HEK293 (cell line): ENCODE data around the gene DSCAML1.

Experiments used
- CTCF ChIA-PET: fragments of 350-600 bp; formaldehyde crosslinking; extraction: SDS; loops from one replicate; lab custom pipeline; 2021; ENCODE audit warnings: antibody characterized with exemption; lab: Yijun Ruan, JAX
- POLR2A ChIA-PET: fragments of 300-600 bp; formaldehyde crosslinking; extraction: SDS; loops from one replicate; lab custom pipeline; 2020; ENCODE audit warnings: antibody characterized with exemption, inconsistent platforms; lab: Yijun Ruan, JAX
- H3K27ac ChIP-seq: fragments of 200-500 bp; sonication (Bioruptor generic); 2 replicates; pipeline ENCODE4 v1.5.1; 2014; ENCODE audit warnings: low read depth, low read length, control low read depth, inconsistent platforms; ENCODE audit errors: extremely low read depth
- H3K36me3 ChIP-seq, 2 experiments: fragments of 200-500 bp in 1 of 2; sonication (Bioruptor generic) in 1 of 2; 1 replicate in 1 of 2; 2 replicates in 1 of 2; pipeline ENCODE4 v1.5.1; 2014 to 2017; ENCODE audit warnings: inconsistent platforms in 2 of 2, low read length in 2 of 2; ENCODE audit not compliant: control insufficient read depth in 2 of 2, insufficient read depth in 1 of 2
- H3K4me1 ChIP-seq: fragments of 200-500 bp; sonication (Bioruptor generic); 2 replicates; pipeline ENCODE4 v1.5.1; 2014; ENCODE audit warnings: mild to moderate bottlenecking, low read length, inconsistent platforms; ENCODE audit not compliant: control insufficient read depth, insufficient read depth
- H3K4me3 ChIP-seq: 2 replicates; pipeline ENCODE4 v1.5.1; 2011; ENCODE audit warnings: low read depth, mild to moderate bottlenecking, control low read depth, low read length, moderate library complexity
- H3K9me3 ChIP-seq: fragments of 200-500 bp; sonication (Bioruptor generic); 2 replicates; pipeline ENCODE4 v1.5.1; 2014; ENCODE audit warnings: low read depth, low read length, inconsistent platforms; ENCODE audit not compliant: control insufficient read depth, insufficient read depth
- BCL11A ChIP-seq: fragments of 450-650 bp; formaldehyde crosslinking; IDR thresholded peaks from 2 replicates; pipeline ENCODE4 v1.5.1; 2016; ENCODE audit warnings: low read depth, missing biosample characterization, missing genetic modification characterization
- SETDB1 ChIP-seq: IDR thresholded peaks from one replicate; pipeline ENCODE4 v1.6.1; 2017; ENCODE audit warnings: mild to moderate bottlenecking, low read length, moderate library complexity, mixed read lengths; ENCODE audit not compliant: insufficient read length
- ZFP41 ChIP-seq: fragments of 450-650 bp; formaldehyde crosslinking; IDR thresholded peaks from 2 replicates; pipeline ENCODE4 v1.5.1; 2016; ENCODE audit warnings: missing biosample characterization, missing genetic modification characterization, borderline replicate concordance
- ZIC2 ChIP-seq: fragments of 450-650 bp; formaldehyde crosslinking; IDR thresholded peaks from 2 replicates; pipeline ENCODE4 v1.5.1; 2016; ENCODE audit warnings: missing biosample characterization, missing genetic modification characterization
- ZNF146 ChIP-seq: fragments of 450-650 bp; formaldehyde crosslinking; IDR thresholded peaks from 2 replicates; pipeline ENCODE4 v1.5.1; 2016; ENCODE audit warnings: missing biosample characterization, missing genetic modification characterization
- ZNF155 ChIP-seq: fragments of 450-650 bp; formaldehyde crosslinking; IDR thresholded peaks from 2 replicates; pipeline ENCODE4 v1.5.1; 2016; ENCODE audit warnings: missing biosample characterization, missing genetic modification characterization
- ZNF202 ChIP-seq: fragments of 450-650 bp; formaldehyde crosslinking; IDR thresholded peaks from 2 replicates; pipeline ENCODE4 v1.5.1; 2016; ENCODE audit warnings: missing biosample characterization, missing genetic modification characterization, borderline replicate concordance
- ZNF214 ChIP-seq: fragments of 450-650 bp; formaldehyde crosslinking; IDR thresholded peaks from 2 replicates; pipeline ENCODE4 v1.5.1; 2017; ENCODE audit warnings: missing biosample characterization, mild to moderate bottlenecking, missing genetic modification characterization, borderline replicate concordance
- ZNF416 ChIP-seq: fragments of 450-650 bp; formaldehyde crosslinking; IDR thresholded peaks from 2 replicates; pipeline ENCODE4 v1.5.1; 2016; ENCODE audit warnings: missing biosample characterization, missing genetic modification characterization
- ZNF48 ChIP-seq: fragments of 450-650 bp; formaldehyde crosslinking; IDR thresholded peaks from 2 replicates; pipeline ENCODE4 v1.5.1; 2016; ENCODE audit warnings: missing biosample characterization, missing genetic modification characterization
- ZNF510 ChIP-seq: fragments of 450-650 bp; formaldehyde crosslinking; IDR thresholded peaks from 2 replicates; pipeline ENCODE4 v1.5.1; 2018; ENCODE audit warnings: mild to moderate bottlenecking, missing genetic modification characterization, missing biosample characterization; ENCODE audit not compliant: insufficient replicate concordance
- ZNF561 ChIP-seq: fragments of 450-650 bp; IDR thresholded peaks from 2 replicates; pipeline ENCODE4 v1.5.1; 2018; ENCODE audit warnings: missing biosample characterization, missing genetic modification characterization, borderline replicate concordance
- ZNF596 ChIP-seq: fragments of 450-650 bp; IDR thresholded peaks from 2 replicates; pipeline ENCODE4 v1.5.0; 2018; ENCODE audit warnings: missing biosample characterization, mild to moderate bottlenecking, missing genetic modification characterization, moderate library complexity
- ZNF626 ChIP-seq: fragments of 450-650 bp; sonication (Bioruptor Pico); formaldehyde crosslinking; IDR thresholded peaks from 2 replicates; pipeline ENCODE4 v1.5.1; 2018; ENCODE audit warnings: missing biosample characterization, missing genetic modification characterization, inconsistent platforms
- ZNF670 ChIP-seq: fragments of 450-650 bp; formaldehyde crosslinking; IDR thresholded peaks from 2 replicates; pipeline ENCODE4 v1.5.1; 2016; ENCODE audit warnings: missing biosample characterization, missing genetic modification characterization, low read depth
- ZNF76 ChIP-seq: fragments of 450-650 bp; formaldehyde crosslinking; IDR thresholded peaks from 2 replicates; pipeline ENCODE4; 2016; ENCODE audit warnings: low read depth, missing biosample characterization, missing genetic modification characterization, borderline replicate concordance
- ZNF768 ChIP-seq: fragments of 450-650 bp; formaldehyde crosslinking; IDR thresholded peaks from 2 replicates; pipeline ENCODE4 v1.5.1; 2018; ENCODE audit warnings: missing biosample characterization, mild to moderate bottlenecking, missing genetic modification characterization
- ZNF785 ChIP-seq: fragments of 450-650 bp; formaldehyde crosslinking; IDR thresholded peaks from 2 replicates; pipeline ENCODE4 v1.5.1; 2016; ENCODE audit warnings: missing biosample characterization, missing genetic modification characterization
- ZNF837 ChIP-seq: fragments of 450-650 bp; formaldehyde crosslinking; IDR thresholded peaks from 2 replicates; pipeline ENCODE4 v1.5.1; 2016; ENCODE audit warnings: missing biosample characterization, missing genetic modification characterization
- TF ChIP-seq, protein P1 (sequence below): sonication (generic); formaldehyde crosslinking; IDR thresholded peaks from 2 replicates; pipeline ENCODE4 v1.8.1; 2022; ENCODE audit warnings: mild to moderate bottlenecking, moderate library complexity, missing genetic modification reagents
- TF ChIP-seq, protein P2 (sequence below): fragments of 450-650 bp; formaldehyde crosslinking; IDR thresholded peaks from 2 replicates; pipeline ENCODE4 v1.5.1; 2016; ENCODE audit warnings: missing biosample characterization, missing genetic modification characterization
- TF ChIP-seq, protein P3 (sequence below): fragments of 450-650 bp; formaldehyde crosslinking; IDR thresholded peaks from 2 replicates; pipeline ENCODE4 v1.5.1; 2017; ENCODE audit warnings: missing biosample characterization, missing genetic modification characterization
- TF ChIP-seq, protein P4 (sequence below): fragments of 450-650 bp; formaldehyde crosslinking; IDR thresholded peaks from 2 replicates; pipeline ENCODE4 v1.5.1; 2017; ENCODE audit warnings: missing biosample characterization, missing genetic modification characterization
- TF ChIP-seq, protein P5 (sequence below): fragments of 450-650 bp; formaldehyde crosslinking; IDR thresholded peaks from 2 replicates; pipeline ENCODE4 v1.5.1; 2016; ENCODE audit warnings: missing biosample characterization, missing genetic modification characterization

The DSCAML1 gene

DNA sequence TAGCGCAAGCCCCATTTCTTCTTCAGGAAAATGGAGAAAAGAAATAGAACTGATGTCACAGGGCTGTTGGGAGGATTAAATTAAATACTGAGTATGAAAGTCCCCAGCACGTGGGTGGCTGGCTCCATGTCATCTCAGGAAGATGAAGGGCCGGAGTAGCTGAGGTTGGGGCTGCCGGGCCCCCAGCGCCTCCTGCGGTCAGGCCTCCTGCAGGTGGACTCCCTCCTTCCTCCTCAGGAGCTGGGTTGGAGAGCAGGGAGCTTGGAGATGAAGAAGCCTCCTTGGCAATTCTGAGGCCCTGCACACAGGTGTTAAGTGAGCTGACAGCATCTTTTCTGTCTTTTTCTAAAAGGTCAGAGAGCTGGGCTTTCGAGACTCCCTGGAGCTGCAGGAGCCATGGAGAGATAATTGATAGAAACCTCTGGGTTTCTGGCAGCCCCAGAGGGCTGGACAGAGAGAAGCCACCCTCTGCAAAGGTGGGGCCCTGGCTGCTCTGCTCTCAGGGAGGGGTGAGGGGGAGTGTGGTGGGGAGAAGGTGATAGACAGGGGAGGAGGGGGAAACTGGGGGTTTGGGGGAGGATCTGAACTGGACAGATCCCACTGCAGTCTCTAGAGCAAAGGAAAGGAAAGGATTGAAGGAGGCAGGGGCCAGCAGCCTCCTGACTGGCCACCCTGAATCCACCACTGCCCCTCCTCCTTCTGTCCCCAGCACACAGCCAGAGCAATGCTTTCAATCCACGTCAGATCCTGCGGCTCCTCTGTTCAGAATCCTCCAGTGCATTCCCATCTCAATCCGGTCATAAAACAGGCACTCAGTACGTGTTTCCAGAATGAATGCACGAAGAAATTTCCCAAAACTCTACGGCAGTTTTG, 258.5 kb downstream of the DSCAML1 start:
- no peaks in the 10 kb centered on the region for H3K4me1 ChIP-seq
- CTCF ChIA-PET, result no interaction called here
- no peak for TF ChIP-seq ZNF670 (tag by site-specific recombination)
- no peak for TF ChIP-seq ZNF626 (tag by site-specific recombination)
- TF ChIP-seq ZNF48 (tag by site-specific recombination), result no peak
- TF ChIP-seq ZNF785 (tag by site-specific recombination), result no peak
- no peak for TF ChIP-seq ZNF202 (tag by site-specific recombination)
- TF ChIP-seq ZNF214, result no peak
- TF ChIP-seq, protein P1, sequence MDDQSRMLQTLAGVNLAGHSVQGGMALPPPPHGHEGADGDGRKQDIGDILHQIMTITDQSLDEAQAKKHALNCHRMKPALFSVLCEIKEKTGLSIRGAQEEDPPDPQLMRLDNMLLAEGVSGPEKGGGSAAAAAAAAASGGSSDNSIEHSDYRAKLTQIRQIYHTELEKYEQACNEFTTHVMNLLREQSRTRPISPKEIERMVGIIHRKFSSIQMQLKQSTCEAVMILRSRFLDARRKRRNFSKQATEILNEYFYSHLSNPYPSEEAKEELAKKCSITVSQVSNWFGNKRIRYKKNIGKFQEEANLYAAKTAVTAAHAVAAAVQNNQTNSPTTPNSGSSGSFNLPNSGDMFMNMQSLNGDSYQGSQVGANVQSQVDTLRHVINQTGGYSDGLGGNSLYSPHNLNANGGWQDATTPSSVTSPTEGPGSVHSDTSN, result no peak
- no peak for TF ChIP-seq ZNF561 (tag by site-specific recombination)
- TF ChIP-seq, protein P2, sequence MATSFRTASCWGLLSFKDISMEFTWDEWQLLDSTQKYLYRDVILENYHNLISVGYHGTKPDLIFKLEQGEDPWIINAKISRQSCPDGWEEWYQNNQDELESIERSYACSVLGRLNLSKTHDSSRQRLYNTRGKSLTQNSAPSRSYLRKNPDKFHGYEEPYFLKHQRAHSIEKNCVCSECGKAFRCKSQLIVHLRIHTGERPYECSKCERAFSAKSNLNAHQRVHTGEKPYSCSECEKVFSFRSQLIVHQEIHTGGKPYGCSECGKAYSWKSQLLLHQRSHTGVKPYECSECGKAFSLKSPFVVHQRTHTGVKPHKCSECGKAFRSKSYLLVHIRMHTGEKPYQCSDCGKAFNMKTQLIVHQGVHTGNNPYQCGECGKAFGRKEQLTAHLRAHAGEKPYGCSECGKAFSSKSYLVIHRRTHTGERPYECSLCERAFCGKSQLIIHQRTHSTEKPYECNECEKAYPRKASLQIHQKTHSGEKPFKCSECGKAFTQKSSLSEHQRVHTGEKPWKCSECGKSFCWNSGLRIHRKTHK (tag by site-specific recombination), result no peak
- TF ChIP-seq BCL11A (tag by site-specific recombination), result no peak
- no peaks in the 10 kb centered on the region for H3K9me3 ChIP-seq
- no peaks in the 10 kb centered on the region for H3K36me3 ChIP-seq
- H3K27ac ChIP-seq, result no peak overlapping the region
- no peak overlapping the region for H3K4me3 ChIP-seq
- POLR2A ChIA-PET, result no interaction called here

DNA sequence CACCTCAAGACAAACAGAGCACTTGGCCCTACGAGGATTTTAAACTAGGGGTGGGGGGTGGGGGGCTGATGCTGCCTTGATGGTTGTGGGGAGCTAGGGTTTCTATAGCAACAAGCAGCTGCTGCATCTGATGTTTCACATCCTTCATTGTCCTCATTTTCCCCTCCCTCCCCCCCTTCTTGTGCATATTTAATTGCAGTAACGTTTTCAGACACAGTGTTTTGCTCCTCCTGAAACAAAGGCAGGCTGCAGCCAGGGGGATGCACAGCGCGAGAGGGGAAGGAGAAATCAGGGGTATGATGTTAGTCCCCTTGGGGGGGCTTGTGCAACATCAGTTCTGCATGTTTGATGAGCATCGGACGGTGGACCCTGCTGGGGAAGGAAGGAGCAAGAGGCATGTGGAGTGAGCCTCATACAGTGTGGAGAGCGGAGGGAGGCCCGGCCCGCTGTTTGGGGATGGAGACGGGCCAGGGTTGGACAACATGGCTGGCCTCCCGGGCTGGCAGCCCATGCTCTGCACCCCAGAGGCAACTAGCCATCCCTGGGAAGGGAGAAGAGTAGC, 261.1 kb downstream of the DSCAML1 start:
- TF ChIP-seq ZNF155 (no peak), ZNF146 (tag by site-specific recombination) (no peak), ZNF76 (no peak), ZFP41 (tag by site-specific recombination) (no peak), ZNF596 (tag by site-specific recombination) (no peak), ZNF768 (tag by site-specific recombination) (no peak), ZIC2 (peak; percentile 15; the same call in 1 of the 2 replicates)
- ChIA-PET CTCF (interaction anchor here (0.7 to 1.5 kb wide), 4 partner anchors 25 to 273 kb away, joined by 3 to 7 read pairs (median 3); no protein-coding TSS in a partner anchor), POLR2A (no interaction called here)
- Histone ChIP-seq H3K9me3 (no peaks in the 10 kb centered on the region), H3K27ac (no peak overlapping the region), H3K36me3 (no peaks in the 10 kb centered on the region), H3K4me1 (no peaks in the 10 kb centered on the region), H3K4me3 (no peak overlapping the region)

DNA sequence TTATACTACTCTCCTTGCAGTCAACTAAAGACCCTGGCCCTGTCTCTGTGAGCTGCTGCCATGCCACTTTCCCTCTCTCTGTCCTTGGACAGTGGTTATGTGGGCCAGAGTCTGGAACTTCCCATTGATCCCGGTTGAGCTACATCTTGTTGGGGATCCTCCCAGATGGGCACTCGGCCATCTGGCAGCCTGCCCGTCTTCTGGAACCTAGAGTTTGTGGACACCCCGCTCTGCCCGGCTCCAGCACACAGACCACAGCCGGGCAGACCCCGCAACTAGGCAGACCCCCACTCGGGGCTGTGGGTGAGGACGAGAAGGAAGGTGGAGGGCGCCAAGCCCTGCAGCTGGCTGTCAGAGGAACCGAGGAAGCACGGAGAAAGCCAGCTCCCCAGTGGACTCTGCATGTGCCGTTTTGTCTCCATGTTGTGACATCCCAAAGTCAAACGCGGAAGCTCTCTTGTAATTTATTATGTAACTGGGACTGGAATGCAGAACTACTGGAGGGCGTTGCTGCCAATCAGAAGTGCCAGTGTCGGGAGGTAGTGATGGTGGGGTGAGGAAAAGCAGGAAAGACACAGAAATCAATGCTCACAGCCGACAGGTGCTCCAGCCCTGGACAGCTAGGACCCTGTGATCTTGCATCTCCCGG, 261.7 kb downstream of the DSCAML1 start:
- POLR2A ChIA-PET, result no interaction called here
- Histone ChIP-seq H3K9me3 (no peaks in the 10 kb centered on the region), H3K27ac (no peak overlapping the region), H3K4me3 (no peak overlapping the region), H3K4me1 (no peaks in the 10 kb centered on the region), H3K36me3 (no peaks in the 10 kb centered on the region)
- CTCF ChIA-PET, result interaction anchor here (0.7 to 1.1 kb wide), 3 partner anchors 26 to 274 kb away, joined by 3 read pairs; no protein-coding TSS in a partner anchor
- TF ChIP-seq ZNF416 (tag by site-specific recombination) (no peak), ZNF510 (tag by site-specific recombination) (no peak), ZNF837 (tag by site-specific recombination) (no peak), SETDB1 (no peak)
- TF ChIP-seq, protein P3, sequence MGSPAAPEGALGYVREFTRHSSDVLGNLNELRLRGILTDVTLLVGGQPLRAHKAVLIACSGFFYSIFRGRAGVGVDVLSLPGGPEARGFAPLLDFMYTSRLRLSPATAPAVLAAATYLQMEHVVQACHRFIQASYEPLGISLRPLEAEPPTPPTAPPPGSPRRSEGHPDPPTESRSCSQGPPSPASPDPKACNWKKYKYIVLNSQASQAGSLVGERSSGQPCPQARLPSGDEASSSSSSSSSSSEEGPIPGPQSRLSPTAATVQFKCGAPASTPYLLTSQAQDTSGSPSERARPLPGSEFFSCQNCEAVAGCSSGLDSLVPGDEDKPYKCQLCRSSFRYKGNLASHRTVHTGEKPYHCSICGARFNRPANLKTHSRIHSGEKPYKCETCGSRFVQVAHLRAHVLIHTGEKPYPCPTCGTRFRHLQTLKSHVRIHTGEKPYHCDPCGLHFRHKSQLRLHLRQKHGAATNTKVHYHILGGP, result no peak
- TF ChIP-seq, protein P4, sequence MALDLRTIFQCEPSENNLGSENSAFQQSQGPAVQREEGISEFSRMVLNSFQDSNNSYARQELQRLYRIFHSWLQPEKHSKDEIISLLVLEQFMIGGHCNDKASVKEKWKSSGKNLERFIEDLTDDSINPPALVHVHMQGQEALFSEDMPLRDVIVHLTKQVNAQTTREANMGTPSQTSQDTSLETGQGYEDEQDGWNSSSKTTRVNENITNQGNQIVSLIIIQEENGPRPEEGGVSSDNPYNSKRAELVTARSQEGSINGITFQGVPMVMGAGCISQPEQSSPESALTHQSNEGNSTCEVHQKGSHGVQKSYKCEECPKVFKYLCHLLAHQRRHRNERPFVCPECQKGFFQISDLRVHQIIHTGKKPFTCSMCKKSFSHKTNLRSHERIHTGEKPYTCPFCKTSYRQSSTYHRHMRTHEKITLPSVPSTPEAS (tag by site-specific recombination), result no peak
- TF ChIP-seq, protein P5, sequence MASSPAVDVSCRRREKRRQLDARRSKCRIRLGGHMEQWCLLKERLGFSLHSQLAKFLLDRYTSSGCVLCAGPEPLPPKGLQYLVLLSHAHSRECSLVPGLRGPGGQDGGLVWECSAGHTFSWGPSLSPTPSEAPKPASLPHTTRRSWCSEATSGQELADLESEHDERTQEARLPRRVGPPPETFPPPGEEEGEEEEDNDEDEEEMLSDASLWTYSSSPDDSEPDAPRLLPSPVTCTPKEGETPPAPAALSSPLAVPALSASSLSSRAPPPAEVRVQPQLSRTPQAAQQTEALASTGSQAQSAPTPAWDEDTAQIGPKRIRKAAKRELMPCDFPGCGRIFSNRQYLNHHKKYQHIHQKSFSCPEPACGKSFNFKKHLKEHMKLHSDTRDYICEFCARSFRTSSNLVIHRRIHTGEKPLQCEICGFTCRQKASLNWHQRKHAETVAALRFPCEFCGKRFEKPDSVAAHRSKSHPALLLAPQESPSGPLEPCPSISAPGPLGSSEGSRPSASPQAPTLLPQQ, result no peak
